Limb (tissue), 2 donors: ENCODE measurements around the gene TBC1D14.
"Not testable (repeated sequence)": the region's sequence is repeated elsewhere in the genome, so short reads cannot be mapped to it uniquely, and the experiment has no call there.

Experiments
- DNase-seq, 2 donors: peaks; one replicate each; pipeline ENCODE4 v3.0.0-alpha.2; 2016; ENCODE audit errors: extremely low spot score in 2 of 2

Gene TBC1D14

GRCh38 chr4:7076696-7077082 is 167.1 kb downstream of the TBC1D14 start:
- no peak for DNase-seq

DNA sequence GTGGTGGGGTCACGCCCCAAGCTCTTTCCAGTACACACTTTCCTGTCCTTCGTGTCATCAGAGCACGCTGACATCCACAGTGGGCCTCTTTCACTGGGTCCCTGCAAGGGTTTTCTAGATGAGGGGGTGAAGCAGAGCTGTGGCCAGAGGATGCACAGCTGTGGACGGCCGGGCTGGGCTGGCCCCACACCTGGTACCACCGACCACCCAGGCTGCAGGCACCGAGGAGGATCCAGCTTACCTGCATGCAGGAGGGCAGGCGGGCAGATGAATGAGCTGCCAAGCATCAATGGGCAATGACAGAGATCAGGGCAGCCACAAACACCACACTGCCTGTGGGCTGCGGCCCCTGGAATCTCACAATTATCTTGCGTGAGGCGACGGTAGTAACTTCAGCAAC is 167.7 kb downstream of the TBC1D14 start:
- no peak for DNase-seq

- no peak for DNase-seq
These were observed 168.4 kb downstream of the TBC1D14 start for GRCh38 chr4:7078025-7078424.

DNA sequence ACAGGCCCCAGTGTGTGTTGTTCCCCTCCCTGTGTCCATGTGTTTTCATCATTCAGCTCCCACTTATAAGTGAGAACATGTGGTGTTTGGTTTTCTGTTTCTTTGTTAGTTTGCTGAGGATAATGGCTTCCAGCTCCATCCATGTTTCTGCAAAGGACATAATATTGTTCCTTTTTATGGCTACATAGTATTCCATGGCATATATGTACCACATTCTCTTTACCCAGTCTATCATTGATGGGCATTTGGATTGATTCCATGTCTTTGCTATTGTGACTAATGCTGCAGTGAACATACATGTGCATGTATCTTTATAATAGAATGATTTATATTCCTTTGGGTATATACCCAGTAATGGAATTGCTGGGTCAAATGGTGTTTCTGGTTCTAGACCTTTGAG is 169.9 kb downstream of the TBC1D14 start:
- DNase-seq = not testable (repeated sequence)

DNA sequence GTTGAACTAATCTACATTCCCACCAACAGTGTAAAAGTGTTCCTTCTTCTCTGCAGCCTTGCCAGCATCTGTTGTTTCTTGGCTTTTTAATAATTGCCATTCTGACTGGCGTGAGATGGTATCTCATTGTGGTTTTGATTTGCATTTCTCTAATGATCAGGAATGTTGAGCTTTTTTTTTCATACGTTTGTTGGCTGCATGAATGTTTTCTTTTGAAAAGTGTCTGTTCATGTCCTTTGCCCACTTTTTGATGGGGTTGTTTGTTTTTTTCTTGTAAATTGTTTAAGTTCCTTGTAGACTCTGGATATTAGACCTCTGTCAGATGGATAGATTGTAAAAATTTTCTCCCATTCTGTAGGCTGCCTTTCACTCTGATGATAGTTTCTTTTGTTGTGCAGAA is 170.3 kb downstream of the TBC1D14 start:
- DNase-seq = not testable (repeated sequence)
